Lower leg skin (tissue), 3 donors: ENCODE results near the gene PAGE4.

Experiments
- POLR2A ChIP-seq, 2 donors: fragments of 450-650 bp; IDR thresholded peaks; one replicate each; pipeline ENCODE4 v1.6.1; 2016 to 2017; ENCODE audit warnings: antibody characterized with exemption in 2 of 2, mild to moderate bottlenecking in 1 of 2, moderate library complexity in 1 of 2
- TF ChIP-seq, protein P1 (sequence below), 3 donors: fragments of 450-650 bp; IDR thresholded peaks; one replicate each; pipeline ENCODE4 v1.5.1; 2016; ENCODE audit warnings: antibody characterized with exemption in 3 of 3, mild to moderate bottlenecking in 3 of 3, moderate library complexity in 2 of 3

DNA sequence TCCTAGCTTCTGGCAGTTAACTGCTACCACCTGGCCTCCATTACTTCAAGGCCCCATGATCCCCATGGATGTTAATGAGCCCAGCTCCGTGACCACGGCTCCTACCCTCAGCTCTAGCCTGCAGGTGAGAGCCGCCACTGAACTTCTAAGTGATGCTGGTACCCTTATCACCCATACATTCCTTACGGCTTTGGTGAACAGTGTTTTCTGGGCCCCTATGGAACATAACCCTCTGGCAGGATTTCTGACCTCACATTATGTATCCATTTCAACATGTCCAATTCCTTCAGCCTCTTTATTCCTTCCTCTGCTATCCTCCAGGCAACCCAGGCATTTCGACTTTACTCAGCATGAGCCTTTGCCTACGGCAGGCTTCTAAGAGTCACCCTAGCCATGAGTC, 24.6 kb downstream of the PAGE4 start:
- TF ChIP-seq, protein P1, sequence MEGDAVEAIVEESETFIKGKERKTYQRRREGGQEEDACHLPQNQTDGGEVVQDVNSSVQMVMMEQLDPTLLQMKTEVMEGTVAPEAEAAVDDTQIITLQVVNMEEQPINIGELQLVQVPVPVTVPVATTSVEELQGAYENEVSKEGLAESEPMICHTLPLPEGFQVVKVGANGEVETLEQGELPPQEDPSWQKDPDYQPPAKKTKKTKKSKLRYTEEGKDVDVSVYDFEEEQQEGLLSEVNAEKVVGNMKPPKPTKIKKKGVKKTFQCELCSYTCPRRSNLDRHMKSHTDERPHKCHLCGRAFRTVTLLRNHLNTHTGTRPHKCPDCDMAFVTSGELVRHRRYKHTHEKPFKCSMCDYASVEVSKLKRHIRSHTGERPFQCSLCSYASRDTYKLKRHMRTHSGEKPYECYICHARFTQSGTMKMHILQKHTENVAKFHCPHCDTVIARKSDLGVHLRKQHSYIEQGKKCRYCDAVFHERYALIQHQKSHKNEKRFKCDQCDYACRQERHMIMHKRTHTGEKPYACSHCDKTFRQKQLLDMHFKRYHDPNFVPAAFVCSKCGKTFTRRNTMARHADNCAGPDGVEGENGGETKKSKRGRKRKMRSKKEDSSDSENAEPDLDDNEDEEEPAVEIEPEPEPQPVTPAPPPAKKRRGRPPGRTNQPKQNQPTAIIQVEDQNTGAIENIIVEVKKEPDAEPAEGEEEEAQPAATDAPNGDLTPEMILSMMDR (IDR thresholded peaks at IDR 0.05): no peak
- TF ChIP-seq POLR2A (IDR thresholded peaks at IDR 0.05): no peak
